Cerebellar nuclear complex (tissue), 1 donor: ENCODE data around the gene THBS2.
"Not testable (repeated sequence)": the region's sequence is repeated elsewhere in the genome, so short reads cannot be mapped to it uniquely, and the experiment has no call there.

Experiments used
- DNase-seq, 2 experiments: peaks; one replicate each; lab custom pipeline; 2025; lab: John Stamatoyannopoulos, UW

Gene THBS2

DNA sequence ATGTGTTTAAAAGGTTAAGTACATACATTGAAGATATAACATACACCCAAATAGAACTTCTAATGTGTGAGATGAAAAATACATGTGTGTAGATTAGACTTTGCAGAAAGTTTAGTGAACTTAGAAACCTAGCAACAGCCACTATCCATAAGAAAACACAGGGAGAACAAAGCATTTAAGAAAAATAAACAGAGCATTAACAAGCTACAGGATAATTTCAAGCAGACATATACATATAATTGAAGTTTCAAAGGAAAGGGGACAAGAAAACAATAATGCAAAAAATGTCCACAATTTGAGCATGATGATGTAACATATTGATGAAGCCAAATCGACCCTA is 18.2 kb upstream of the THBS2 start:
- DNase-seq: no peak

DNA sequence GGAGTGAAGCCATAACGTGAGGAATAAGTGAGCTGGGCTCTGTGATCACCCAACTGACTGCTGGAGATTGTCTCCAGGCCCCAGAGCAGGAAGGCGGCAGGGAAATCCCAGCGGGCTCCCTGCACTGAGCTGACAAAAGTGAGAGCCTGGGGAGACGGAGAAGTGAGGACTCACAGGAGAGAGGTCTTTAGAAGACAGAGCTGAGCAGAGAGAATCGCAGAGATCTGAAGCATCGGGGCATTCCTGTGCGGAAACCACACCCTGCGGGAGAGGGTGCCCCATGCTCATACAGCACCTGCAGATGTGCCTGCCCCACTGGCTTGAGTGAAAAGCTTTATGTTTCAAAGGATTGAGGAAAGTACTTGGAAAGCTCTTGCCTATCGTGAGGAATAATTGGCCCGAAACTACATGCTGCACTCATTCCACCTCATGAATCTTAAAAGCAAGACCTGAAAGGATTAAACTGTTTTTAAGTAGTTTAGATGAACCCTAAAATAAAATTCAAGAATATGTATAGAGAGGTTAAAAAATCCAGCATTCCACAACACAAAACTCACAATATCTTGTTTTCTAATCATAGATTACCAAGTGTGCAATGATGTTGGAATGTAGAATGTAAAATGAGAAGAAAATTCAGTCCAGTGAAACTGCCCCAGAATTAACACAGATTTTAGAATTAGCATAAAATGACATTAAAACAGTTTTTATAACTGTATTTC is 17.7 kb upstream of the THBS2 start:
- DNase-seq: no peak

DNA sequence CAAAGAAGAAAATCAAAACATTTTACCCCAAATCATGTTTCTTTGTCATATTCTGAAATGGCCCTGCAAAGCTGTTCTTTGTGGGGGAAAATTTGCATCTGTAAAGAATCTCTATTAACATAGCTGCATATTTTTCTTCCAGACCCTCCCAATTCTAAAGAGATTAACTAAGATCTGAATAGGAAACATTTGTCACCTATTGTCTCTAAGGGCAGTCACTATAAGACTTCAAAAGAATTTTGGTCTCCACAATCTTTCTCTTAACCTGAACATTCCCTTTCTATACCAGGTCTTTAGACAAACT is 16.4 kb upstream of the THBS2 start:
- DNase-seq: not testable (repeated sequence)

DNA sequence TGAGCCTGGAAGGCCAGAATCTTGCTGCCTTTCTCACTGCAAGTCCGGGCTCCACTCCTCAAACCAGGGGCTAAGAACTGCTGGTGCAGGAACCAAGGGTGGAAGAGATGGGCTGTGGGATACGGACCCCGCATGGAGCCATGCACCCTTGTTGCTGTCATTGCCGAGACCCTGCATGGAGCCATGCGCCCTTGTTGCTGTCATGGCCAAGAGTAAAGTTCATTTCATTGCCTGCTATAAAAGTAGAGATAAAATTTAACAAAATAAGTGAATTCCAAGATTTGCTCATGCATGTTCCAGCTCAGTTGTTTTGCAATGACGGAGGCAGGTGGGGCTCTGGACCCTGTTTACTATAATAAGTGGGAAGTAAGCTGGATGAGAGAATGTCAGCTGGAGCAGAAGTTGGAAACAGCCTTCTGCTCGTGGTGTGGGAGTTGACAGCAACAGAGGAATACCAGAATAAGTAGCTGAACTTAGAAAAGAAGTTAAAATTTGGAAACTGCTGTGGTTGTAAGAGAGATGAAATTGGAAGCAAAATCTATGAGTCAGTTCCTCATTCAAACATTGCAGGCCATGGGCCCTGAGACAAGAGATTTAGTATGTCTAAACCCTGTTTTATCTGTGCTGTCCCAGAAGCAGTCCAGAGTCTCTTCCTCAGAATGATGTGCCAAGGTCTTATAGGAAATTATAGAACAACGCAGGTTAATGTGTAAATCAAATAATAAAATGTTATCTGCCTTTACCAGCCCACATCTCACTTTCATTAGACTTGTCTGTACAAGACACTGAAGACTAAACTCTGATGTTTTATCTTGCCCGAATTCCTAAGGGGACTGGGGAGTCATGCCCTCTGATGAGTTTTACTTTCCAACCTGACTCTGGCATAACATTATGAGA is 15.8 kb upstream of the THBS2 start:
- DNase-seq: no peak

DNA sequence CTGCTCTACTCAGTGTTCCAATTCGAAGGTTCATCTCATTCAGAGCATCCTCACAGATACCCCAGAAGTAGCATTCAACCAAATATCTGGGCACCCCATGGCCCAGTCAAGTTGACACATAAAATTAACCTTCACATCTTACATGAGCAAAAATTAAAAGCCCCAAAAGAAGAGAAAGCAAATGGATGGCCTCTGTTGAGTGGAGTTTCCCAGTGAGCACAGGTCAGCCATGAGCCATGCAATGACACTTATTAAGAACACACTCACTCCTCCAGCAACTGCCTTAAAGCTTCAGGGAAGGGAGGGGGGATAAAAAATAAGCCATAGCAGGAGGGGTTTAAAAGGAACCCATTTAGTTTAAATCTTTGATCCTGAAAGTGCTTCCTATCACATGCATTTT is 14.6 kb upstream of the THBS2 start:
- DNase-seq: no peak

DNA sequence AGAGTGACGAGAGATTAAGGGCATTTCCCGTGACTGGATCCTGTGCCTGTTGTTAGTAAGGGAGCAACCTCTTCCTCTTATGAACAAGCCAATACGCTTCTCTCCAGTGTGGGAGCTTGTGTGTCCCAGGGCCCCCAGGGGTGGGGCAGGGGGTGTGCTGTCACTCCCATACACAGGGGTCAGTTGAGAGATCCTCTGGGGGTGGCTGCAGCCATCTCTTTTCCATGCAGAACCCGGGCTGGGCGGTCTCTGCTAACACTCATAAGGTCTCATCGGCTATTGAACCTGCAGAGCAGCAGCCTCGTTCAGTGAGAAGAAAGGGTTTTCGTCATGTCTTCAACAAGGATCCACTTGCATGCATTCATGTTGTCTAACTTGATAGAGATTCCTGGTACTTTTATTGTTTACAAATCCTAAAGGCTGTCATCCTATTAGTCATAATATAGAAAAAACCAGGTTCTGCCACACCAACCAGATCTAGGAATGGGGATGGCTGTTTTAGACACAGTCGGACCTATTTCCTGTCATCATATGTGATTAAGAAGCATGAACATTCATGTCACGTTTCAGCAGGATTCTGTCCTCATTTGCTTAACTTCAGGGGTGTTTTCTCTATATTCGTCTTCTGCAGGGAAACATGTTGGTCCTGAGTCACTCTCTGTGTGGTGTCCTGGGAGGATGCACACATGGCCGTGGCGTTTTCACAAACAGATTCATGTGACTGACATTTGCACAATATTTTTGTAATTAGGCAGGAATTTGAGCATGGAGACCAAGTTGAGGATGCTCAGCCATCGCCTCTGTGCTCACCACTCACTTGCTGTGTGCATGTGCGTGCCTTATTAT is 13.3 kb upstream of the THBS2 start:
- no peak for DNase-seq

DNA sequence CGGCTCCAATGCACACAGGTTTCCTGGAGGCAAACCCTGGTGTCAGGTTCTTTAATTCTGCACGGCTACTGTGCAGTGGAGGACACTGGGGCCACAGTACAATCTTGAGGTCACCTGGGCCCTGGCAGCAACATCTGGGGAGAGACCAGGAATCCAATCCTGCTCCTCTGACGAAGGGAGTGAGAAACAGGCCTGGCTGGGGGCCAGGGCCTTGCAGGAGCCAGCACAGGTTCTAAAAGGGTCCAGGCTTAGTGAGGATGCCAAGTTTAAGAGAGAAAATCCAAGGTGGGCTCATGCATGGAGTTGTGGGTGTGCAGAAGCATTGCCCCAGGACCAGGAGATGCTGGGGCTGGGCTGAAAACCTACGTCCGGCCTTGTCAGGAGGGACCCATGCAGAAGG is 12.6 kb upstream of the THBS2 start:
- no peak for DNase-seq

DNA sequence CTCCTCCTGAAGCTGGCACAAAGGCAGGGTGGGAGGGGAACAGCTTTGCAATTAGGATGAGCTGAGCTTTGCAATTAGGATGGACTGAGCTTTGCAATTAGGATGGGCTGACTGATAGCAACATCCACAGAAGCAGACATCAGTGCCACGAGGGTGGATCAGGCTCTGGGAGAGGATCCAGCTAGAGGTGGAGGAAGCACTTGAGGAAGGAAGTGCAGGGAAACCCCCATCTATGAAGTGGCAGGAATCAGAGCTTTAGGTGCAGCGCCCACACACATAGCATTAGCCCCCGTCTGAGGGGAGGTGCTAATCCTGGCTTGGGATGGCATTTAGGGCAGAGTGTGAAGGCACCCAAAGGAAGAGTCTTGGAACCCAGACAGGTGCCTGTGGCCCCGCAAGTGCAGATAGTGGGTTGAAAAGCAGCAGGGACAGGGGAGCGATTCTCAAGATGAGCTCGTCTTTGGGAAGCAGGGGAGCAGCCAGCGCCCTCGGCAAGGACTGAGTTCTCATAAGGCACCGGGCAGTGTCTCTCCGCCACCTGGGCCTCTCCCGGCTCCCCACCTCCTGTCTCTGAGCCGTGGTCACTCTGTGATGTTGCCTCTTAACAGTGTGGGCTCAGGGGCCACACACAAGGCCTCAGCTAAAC is 12.0 kb upstream of the THBS2 start:
- no peak for DNase-seq

DNA sequence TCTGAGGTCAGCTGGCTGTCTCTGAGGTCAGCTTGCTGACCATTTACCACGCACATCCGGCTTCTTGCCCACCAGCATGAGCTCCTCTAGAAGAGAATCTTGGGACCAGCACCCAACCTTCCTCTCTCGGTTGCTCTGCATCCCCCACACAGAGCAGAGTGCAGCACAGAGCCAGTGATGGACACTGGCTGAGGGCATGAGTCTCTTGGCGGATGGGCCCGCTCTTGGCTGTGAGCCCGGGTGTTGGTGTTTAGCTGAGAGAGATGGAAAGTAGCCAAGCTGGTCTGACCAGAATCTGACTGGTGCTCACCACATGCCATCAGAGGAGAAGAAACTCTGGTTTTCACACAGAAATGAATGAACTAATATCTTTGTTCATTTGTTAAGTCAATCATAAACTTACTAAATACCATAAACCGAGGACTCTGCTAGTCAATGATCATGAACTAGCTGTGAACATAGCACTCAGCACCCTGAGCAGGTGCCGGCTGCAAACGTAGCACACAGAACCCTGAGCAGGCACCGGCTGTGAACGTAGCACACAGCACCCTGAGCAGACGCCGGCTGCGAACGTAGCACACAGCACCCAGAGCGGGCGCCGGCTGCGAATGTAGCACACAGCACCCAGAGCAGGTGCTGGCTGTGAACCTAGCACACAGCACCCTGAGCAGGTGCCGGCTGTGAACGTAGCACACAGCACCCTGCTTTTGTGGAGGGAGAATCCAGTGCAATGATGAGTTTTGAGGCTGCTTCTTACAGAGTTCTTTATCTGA is 10.4 kb upstream of the THBS2 start:
- no peak for DNase-seq

DNA sequence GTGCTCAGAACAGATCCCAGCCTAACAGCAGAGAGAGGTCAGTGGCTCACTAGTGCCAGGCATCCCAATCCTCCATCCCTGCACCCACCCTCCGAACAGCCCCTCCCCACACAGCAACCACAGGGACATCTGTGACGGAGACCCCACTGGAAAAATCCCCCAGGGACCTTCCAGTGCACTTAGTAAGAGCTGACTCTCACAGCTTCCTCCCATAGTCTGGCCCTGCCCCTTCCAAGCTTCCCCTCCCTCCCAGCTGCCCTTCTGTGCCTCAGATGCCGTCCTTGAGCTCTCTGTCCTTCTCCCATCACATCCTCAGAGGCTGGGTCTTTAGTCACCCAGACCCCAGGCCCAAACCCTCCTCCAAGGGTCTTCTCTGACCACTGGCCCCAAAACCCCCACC is 9.7 kb upstream of the THBS2 start:
- no peak for DNase-seq

DNA sequence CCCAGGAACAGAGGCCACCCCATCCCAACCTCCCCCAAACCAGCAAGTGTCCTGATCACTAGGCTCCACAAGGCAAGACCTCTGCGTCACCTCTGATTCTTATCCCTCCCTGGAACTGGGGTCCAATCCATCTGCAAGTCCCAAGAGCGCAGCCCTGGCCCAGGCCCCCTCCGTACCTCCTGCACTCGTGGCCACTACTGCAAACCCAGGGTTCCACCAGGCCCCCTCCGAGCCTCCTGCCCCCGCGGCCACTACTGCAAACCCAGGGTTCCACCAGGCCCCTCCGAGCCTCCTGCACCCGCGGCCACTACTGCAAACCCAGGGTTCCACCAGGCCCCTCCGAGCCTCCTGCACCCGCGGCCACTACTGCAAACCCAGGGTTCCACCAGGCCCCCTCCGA is 9.0 kb upstream of the THBS2 start:
- DNase-seq: not testable (repeated sequence)

DNA sequence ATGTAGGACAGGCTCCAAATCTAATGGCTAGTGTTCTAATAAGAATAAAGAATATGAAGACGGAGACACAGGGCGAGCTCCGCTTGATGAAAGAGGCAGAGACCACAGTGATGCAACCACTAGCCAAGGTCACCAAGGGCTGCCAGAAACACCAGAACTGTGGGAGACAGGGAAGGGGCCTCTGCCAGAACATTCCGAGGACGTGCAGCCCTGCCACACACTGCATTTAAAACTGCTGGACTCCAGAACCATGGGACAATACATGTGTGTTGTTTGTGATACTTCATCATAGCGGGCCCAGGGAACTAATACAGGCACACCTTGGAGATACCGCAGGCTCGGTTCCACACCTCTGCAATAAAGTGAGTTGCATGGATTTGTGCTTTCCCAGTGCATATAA is 2.9 kb upstream of the THBS2 start:
- no peak for DNase-seq

DNA sequence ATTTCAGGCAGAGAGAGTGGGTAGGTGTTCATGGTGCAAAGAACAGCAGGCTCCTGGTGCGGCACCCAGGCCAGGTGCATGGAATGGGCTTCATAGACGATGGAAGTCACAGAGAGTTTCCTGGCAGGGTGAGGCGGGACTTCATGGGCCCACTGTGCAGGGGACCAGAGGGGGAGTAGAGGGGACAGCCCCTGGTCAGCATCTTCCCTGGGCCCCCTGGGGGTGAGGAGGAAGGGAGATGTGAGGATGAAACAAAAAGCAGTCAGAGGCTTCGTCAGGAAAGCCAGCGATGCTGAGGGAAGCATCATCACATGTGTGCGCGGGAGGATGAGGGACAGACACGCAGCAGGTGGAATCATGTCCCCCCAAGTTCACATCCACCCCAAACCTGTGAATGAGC is 2.4 kb upstream of the THBS2 start:
- no peak for DNase-seq

DNA sequence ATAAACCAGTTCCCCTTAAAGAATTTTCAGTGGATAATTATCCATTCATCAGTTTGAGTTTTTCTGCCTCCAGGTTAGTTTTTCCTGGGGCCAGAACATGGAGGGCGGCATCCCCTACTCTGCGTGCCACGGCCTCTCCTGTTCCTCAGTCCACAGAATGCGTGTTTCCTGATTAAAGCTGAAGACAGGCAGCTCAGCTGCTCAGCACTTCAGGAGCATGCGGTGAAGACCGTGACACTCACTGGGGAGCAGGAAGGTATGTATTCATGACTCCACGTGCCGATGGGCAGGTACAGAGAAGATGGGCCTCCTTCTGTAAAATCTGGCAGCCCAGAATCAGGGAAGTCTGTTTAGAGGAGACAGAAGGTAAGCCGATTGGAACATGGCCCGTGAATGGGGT is 2.0 kb upstream of the THBS2 start:
- no peak for DNase-seq

DNA sequence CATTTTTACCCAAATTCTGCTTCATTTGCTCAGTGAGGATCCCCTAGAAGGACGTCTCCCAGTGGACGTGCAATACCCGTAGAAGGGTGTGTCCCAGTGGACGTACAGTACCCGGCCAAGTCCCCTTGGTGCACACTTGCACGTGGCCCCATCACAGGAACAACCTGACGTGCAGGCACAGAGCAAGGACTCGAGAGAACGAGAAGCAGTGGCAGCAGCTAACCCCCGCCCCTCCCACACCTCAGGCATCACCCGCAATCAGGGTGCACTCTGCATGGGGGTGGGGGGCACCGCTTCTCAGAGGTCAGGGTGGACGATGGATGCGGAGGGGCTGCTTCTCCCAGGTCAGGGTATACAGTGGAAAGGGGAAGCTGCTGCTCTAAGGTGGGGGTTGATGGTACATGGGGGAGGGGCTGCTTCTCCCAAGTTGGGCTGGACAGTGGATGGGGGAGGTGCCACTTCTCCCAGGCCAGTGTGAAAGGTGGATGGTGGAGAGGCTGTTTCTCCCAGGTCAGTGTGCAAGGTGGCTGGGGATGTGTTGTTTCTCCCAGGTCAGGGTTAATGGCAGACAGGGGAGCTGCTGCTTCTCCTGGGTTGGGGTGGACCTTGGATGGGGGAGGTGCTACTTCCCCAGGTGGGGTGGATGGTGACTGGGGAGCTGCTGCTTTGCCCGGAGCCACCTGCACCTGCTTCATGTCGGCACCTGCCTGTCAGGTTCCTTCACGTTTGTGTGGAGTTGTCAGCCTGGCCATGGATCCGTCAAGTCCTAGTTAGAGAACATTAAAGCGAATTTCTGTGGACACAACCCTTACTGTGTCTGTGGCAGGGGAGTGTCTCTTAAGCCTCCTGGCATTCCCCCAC is 1.0 kb upstream of the THBS2 start:
- no peak for DNase-seq

DNA sequence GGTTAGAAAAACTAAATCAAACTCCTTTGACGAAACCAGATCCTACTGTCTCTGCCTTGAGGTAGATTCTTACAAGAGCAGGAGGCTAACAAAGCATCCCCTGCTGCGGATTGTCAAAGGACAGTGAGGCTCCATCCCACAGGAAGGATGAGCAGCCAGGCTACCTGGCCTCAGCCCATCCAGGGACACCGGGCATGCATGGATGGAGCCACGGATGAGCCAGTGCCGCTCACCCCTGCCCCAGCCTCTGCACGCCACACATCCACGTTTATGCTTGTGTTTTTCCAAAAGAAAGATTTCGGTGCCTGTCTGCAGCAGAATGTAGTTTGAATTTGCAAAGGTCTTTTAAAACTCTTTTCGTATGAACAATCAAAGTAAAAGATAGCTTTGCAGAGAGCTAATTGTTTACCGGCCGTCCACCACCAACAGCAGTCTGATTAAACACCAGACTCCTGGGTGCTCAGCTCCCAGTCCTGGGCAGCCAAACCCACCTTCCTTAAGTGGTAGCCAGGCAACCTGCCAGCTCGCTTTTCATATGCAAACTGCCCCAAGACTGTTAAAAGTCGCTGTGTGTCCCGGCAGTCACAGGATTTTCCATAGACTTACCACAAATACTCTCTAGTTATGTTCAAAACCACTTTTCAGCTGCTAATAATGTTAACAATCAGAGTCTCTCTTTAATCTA is 999 bp downstream of the THBS2 start:
- DNase-seq: no peak

DNA sequence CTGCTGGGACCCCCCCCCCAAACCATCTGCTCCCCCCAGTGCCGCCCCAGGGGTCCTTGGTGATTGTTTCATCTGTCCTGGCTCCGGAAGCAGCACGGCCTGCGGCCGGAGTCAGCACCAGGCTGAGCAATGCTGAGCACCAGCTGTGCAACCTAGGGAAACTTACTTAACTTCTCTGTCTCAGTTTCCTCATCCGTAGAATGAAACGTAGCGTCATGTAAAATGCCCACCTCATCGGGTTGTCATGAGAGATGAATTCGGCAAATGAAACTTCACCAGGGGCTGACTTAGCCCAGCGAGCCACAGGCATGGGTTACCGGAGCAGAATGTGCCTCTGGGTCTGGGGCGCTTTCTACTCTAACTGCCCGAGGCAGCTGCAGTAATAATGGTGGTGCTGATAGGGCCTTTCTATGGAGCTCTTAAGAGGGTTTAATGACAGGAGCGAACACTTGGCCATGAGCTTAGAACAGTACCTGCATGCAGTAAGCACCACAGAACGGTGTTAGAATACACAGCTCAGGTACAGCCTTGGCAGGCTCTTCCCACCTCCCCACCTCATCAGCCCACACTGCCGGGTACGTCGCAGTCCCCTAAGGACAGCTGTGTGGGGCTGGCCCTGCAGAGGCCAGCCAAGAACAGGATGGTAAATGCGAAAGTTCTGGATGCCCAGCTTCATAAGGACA is 1.7 kb downstream of the THBS2 start:
- no peak for DNase-seq

DNA sequence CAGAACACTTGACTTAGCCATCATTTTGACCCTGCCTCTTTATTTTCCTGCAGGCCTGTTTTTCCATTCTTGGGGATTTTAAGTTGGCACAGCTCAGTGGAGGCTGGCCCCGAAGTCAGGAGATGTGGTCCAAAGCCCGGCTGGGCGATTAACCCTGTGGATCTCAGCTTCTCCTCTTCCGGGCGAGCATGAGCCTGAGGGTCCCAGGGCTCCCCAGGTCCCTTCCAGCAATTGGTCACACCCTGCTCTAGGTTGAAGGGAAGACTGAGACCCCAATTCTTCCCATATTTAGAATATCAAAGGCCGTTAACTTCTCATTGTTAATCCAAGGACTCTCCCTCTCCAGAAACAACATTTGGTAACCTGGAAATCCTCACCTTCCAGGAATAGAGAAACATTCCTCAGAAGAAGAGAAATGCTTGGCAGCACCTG is 2.3 kb downstream of the THBS2 start:
- no peak for DNase-seq

DNA sequence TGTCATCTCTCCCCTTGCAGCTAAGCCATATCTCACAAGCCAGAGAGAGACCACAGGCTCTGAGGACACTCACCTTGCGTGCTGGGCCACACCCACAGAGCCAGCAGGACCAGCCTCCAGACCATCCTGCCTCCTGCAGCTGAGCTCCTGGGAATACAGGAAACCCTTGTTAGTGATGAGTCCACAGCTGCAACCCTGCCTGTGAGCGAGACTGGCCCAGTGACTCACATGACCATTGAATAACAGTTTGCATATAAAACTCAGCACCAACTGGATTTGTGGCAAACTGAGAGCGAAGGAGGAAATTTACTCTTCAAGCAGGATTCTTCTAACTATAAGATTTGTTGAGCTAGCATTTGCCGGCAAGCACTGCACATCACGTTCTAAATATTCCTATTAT is 3.0 kb downstream of the THBS2 start:
- DNase-seq: no peak
